Measurements from ENCODE around the gene CFAP43.
"Not testable (repeated sequence)": the region's sequence is repeated elsewhere in the genome, so short reads cannot be mapped to it uniquely, and the experiment has no call there.

CFAP43 gene

DNA sequence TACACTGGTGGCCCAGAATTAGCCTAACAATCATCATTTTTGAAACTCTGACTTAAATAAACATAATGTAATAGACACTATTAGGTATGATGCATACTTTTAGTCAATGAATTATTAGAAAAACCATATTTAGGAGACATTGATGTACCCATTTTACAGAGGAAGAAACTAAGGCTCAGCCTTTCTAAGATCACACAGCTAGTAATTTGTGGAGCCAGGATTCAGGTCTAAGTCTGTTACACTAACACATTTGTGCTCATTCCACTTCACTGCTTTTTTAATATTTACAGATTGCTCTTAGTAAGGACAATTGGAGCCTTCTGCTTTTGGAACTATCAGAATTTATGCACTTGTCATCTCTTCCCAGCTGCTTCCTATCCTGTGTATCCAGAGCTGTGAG, 8.9 kb downstream of the CFAP43 start:
- no peak for DNase-seq (ENCODE audit: low read depth in 3 of 3)

DNA sequence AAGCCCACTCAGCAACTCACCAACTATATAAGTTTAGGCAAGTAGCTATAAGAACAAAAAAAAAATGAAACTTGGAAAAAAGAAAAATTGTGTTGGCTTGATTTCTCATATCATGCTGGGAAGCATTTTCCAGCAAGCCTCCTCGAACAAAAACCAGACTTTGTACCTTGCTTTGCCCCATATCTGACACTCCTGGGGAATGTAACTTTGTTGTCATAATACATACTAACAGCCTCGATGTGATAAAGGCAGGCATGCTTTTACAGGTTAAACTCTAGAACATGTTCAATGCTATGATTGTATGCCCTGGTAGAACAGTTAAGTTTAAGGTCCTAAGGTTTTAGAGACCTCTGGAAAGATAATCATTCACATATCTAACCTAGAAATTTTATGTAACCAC, 11.6 kb downstream of the CFAP43 start:
- DNase-seq (ENCODE audit: low read depth in 3 of 3), result no peak

DNA sequence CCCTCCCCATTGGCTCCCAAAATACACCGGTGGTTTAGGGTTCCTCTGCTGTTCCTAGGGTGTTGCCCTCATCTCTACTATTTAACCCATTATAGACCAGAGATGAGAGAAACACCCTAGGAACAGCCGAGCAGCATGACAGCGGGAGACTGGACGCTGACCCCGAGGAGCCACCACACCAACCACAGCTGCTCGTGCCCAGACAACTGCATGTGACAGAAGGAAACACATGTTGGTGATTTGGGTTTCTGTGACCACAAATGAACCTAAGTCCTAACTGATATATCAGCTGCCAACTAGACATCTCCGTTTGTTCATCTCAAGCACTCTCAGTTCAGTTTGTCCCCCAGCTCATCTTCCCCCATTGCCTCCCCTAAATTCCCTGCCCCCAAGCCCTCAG, 13.4 kb downstream of the CFAP43 start:
- no peak for DNase-seq (ENCODE audit: low read depth in 3 of 3)

DNA sequence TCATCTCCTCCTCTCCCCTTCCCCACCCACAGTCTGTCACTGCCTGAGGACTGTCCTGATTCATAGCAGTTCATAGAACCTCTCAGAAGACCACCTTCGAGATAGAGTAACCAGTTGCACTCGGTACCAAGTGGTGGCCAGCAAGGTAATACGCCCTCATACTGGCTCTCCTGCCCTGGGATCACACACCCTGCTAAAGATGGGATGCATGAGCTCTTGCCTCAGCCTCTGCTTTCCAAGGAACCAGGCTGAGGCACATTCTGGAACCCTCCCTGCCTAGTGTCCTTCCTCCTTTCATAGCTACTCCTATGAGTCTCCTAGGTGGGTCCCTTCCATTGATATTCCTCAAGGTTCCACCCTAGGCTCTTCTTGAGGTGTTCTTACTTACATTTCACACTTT, 15.5 kb downstream of the CFAP43 start:
- no peak for DNase-seq (ENCODE audit: low read depth in 3 of 3)

DNA sequence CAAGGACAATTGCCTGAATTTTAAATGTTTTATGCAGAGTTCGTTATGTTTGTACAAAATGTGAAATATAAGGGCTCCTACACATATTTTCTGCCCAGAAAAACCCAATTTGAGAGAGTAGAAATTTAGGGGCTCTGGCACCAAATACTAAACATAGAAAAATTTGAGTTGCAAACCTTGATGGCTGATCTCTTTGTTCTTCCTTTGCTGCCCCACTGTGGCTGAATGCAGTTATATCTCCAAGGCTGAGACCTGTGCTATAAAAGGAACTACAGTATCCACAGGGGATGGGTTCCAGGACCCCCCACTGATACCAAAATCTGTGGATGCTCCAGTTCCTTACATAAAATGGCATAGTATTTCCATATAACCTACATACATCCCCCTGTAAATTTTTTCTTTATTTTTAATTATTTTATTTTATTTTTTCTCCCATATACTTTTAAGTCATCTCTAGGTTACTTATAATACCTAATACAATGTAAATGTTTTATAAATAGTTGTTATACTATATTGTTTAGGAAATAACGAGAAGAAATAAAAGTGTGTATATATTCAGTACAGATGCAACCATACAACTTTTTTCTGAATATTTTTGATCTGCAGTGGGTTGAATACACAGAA, 22.5 kb downstream of the CFAP43 start:
- peak in 1 of 3 donors; percentile 8 for DNase-seq (ENCODE audit: low read depth in 3 of 3)

DNA sequence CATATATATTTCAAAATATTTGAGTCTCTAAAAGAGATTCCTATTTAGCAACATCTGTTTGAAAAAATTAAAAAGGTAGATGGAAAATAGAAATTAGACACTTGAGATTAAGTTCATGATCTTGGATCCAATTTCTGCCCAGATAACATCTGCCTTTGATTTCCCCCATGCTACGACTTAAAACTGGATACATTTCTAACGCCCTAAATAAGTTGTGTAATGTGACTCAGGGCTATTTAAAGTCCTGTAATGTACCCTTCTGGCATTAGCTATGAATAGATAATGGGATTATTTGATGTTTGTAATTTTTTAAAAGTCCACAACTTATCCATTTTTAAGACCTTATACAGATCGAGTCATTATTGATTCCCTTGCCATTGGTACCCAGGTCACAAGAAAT, 23.4 kb downstream of the CFAP43 start:
- DNase-seq (ENCODE audit: low read depth in 3 of 3), result no peak

DNA sequence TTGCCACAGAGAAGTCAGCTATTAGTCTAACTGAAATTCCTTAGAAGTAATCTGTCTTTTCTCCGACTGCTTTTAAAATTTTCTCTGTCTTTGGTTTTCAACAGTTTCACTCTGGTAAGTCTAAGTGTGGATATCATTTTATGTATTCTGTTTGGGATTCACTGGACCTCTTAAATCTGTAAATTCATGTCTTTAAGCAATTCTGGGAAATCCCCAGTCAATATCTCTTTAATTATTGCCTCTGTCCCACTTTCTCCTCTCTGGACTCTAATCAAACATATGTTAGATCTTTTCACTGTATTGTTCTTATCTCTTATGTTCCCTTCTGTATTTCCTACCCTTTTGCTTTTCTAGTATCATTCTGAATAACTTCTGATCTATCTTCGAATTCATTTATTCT, 29.9 kb downstream of the CFAP43 start:
- no peak for DNase-seq (ENCODE audit: low read depth in 3 of 3)

DNA sequence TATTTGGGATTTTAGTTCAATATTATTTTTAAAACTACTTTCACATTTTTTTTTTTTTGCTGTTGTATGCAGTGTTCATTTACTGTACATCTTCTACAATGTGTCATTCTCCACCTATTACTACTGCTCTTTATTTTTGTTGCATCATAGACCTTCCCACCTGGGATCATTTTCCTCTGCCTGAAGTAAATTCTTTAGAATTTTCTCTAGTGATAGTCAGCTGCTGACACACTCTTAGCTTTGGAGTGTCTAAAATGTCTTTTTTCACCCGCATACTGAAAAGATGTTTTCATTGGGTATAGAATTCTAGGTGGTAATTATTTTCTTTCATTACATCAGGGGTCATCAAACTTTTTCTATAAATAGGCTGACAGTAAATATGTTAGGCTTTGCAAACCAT, 30.5 kb downstream of the CFAP43 start:
- no peak for DNase-seq (ENCODE audit: low read depth in 3 of 3)

DNA sequence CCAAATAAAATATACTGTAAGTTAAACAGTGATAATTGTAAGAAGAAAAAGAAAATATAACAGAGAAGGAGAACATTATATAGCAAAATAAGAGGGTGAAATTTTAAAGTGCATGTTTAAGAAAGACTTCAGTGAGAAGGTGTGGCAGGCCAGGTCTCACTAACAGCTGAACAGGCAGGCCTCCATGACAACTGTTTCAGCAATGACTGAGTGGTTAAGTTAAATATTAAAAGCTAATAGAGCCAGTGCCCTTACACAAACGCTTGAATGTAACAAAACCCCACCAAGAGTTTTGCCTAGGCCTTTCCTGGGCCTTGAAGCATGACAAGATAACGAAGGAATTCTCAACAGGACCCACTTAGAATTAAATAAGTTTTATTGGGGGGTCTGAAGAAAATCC, 32.6 kb downstream of the CFAP43 start:
- no peak for DNase-seq (ENCODE audit: low read depth in 3 of 3)

DNA sequence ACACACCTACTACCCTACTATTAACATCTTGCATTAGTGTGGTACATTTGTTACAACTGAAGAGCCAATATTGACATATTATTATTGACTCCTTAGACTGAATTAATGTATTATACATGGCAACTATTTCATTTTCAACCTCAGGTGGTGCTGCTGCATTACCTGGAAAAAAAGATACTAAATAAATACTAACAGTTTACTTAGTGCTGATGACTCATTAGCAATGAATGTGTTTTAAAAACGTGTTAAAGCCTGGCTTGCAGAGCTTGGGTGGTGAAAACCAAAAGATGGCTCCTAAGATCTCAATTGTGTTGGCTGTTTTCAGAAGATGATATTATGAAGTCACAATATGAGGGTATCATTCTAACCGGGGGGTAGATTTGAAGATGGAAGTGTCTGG, 34.8 kb downstream of the CFAP43 start:
- no peak for DNase-seq (ENCODE audit: low read depth in 3 of 3)

DNA sequence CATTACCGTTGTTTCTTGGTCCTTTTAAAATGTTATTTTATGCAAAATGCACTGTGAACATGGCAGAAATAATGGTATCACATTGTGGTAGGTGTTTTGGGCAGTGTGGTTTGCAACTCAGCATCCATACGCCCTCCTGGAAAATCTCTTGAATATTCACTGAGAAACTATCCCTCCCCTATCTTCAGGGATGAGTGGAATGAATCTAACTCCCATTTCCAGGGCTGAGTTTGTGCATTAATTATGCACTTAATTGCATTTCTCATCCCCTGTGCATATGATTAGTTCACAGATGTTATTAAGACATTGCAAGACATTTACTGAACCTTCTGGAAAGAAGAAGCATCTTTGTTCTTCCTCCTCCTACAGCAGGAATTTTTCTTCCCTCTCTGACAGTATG, 36.5 kb downstream of the CFAP43 start:
- DNase-seq (ENCODE audit: low read depth in 3 of 3), result no peak

DNA sequence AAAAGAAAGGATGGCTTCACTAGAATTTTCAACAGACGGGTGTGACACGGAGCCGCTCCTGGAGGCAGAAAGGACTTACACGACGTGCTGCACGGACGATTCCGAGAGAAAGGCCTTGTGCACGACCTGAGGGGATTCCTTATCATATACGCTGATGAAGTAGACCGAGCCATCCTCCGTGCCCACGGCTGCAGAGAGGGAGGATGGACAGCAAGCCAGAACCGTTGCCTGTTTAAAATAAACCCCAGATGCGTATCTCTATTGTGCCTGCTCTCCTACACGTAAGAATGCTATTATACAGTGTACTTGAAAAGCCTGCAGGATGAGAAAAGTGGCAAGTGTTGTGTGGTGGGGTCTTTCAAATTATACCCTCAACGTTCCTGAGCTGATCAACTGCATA, 38.4 kb downstream of the CFAP43 start:
- DNase-seq (ENCODE audit: low read depth in 3 of 3), result no peak

DNA sequence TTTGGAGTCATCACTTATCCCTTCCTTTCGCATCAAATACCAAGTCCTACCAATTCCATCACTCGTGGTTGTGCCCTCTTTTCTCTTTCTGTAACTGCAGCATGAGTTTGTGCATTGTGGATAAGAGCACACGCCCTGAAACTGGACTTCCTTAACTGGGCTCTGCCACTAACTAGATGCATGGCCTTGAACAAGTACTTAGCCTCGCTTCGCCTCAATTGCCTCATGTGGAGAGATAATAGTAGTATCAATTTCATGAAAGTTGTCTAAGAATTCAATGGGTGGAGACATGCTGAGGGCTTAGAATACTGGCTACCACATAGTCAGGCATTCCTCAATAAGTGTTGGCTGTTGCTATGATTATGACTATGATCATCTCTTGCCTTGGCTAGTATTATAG, 41.5 kb downstream of the CFAP43 start:
- no peak for DNase-seq (ENCODE audit: low read depth in 3 of 3)

DNA sequence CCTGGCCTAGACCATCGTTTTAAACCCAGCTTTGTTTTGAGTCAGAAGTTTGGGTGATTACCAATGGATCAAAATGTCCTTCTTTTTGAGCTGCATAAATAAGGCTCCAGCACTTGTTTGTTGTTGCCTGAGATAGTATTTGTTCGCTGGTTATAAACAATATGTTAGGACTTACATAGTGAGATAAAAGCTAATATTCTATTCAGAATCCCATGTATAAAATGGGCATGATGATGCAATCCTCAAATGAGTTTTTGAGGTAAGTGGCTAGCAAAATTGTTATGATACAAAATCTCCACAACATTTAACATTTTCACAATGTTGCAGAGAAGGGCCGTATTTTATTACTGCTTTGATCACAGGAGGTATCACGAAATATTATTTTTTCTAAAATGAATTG, 48.5 kb downstream of the CFAP43 start:
- no peak for DNase-seq (ENCODE audit: low read depth in 3 of 3)

DNA sequence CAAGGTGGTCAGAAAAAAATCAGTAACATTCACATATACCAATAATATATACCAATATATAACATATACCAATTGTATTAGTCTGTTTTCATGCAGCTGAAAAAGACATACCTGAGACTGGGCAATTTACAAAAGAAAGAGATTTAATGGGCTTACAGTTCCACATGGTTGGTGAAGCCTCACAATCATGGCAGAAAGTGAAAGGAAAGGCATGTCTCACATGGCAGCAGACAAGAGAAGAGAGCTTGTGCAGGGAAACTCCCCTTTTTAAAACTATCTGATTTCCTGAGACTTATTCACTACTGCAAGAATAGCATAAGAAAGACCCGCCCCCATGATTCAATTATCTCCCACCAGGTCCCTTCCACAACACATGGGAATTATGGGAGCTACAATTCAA, 58.0 kb downstream of the CFAP43 start:
- not testable (repeated sequence) for DNase-seq (ENCODE audit: low read depth in 3 of 3)

DNA sequence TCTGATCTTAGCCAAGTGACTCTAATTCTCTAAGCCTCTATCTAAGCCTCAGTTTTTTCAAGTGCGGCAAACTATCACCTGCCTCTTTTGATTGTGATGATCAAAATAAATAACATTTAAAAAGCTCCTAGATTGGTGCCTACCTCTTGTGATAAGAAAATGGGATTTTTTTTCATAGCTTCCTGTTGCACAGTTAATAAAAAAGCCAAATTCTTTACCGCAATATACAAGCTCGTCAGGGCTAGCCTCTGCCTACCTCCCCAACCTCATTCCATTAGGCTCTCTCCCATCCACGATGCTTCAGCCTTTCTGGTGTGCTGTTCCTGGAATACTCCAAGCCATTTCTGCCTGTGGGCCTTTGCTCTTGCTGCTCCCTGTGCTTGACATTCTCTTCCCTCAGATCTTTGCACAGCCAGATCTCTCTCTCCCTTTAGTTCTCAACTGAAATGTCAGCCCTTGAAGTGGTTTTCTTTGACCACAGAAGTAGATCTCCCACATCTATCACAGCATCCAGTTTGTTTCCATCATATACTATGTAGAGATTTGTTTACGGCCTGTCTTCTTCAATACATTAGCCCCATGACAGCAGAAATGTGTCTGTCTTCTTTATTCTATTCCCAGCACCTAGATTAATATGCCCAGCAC, 61.4 kb downstream of the CFAP43 start:
- DNase-seq (ENCODE audit: low read depth in 3 of 3), result no peak

DNA sequence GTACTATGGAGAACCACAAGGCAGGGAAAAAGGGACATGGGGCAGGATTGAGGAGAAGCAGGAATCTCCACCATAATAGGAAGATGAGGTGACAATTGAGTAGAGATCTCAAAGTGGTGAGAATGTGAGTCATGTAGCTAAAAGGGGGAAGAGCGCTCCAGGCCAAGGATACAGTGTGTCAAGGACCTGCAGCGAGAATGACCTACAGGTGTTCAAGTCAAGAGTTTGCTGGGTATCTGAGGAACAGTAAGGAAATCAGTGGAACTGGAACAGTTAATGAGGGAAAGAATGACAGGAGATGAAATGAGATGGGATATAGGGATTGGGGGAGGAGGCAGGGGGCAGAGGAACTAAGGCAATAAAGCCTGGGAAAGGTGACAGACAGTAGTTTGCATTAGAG, 76.6 kb downstream of the CFAP43 start:
- DNase-seq (ENCODE audit: low read depth in 3 of 3), result no peak

DNA sequence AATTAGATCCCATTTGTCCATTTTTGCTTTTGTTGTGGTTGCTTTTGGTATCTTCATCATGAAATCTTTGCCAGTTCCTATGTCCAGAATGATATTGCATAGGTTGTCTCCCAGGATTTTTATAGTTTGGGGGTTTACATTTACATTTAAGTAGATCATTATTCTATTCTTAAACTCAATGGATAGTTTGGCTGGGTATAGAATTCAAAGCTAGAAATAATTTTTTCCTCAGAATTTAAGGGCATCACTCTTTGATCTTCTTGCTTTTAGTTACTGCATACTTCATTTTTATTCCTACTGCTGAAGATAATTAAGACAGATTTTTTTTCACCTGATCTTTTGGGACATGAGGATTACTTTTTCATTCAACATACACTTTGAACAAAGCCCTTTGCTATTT, 80.4 kb downstream of the CFAP43 start:
- no peak for DNase-seq (ENCODE audit: low read depth in 3 of 3)

DNA sequence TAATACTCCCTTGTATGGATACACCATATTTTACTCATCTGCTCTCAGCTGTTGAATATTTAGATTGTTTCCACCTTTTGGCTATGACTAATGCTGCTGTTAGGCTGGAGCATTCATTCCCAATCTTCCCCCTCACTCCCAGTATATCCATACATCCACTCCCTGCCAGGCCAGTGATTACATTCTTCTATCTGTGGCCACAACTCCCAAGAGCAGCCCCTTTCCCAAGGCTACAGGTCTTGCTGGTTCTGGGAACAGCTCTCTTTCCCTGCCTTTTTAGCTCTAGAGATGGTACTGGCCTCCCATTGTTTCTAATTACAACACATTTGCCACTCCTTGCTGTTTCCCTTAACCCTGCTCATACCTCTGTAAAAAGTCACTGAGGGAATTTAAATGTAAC, 82.0 kb downstream of the CFAP43 start:
- no peak for DNase-seq (ENCODE audit: low read depth in 3 of 3)

DNA sequence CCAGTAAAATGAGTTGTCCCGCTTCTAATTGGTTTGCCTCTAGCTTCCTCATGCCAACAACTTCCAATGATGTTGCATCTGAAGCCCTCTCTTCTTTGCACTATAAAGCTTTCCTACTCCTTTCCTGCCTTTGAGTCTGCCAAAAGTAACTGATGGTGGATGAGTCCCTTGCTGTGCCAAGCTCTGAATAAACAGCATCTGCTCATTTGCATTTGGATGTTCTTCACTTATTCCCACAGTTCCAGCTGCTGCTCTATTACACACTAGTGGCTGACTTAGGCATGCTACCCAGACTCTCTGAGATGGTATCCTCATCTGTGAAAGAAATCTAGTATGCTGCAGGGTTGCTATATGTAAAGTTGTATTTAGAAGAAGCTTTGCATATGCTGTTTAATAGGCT, 85.3 kb downstream of the CFAP43 start:
- DNase-seq (ENCODE audit: low read depth in 3 of 3), result no peak

DNA sequence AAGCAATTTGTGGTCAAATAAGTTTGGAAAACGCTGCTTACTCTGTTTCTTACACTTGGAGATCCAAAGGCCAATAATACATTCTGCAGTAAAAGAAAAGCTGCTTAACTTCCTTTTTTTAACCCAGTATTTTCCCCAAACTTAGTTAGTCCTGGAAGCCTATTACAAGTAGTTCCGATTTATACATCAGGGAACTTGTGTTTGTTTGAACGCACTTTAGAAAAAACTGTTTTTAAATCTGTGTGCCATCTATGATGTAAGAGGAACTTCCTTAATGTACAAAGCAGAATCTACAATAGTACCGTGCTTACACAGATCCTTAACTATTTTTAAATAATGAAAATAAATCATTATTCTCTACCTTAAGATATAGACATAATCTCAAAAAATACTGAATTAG, 87.2 kb downstream of the CFAP43 start:
- no peak for DNase-seq (ENCODE audit: low read depth in 3 of 3)

DNA sequence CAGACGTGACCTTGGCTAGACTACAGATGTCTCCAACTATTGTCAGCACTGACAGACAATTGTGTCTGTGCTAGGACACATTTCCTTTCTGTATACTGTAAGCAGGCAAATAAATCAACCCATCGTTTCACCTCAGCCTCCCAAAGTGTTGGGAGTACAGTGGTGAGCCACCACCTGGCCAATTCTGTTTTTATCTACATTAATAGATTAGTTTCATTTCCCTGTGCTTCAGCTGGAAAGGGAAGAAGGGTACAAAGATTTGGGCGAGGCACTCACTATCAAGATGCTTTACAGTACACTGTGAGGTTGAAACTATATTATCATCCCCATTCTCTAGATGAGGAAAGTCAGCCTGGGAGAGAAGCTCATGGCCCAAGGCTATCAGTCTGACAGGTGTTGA, 88.3 kb downstream of the CFAP43 start:
- no peak for DNase-seq (ENCODE audit: low read depth in 3 of 3)

DNA sequence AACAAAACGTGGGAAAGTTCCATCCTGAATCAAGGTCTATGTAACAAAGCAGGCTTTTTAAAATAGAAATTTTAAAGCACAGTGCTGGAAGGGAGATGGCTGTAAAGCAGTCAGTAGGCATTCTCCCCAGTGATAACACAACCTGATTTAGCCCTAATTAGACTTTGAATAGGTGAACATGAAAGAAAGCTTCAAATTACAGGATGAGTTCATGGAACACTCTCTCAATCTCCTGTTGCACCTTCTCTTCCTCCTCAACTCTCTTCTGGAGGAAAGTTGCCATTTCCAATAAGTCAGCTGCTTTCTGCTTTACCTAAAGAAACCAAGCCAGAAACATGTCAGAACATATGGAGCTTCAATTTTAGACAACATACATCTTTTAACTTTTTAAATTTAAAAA, 90.1 kb downstream of the CFAP43 start:
- no peak for DNase-seq (ENCODE audit: low read depth in 3 of 3)

DNA sequence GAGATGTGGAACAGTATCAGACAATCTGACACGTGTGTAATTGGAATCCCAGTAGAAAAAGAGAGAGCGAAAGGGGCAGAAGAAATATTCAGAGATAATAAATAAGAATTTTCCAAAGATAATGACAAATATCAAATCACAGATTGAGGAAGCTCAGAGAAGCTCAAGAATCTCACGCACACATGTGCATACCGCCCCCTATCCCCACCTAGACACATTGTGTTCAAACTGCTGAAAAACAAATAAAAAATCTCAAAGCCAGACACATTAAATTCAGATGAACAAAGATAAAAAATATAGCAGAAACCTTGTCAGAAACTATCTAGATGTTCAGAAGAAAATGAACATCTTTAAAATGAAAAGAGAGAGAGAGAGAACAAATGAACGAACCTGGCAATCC, 92.9 kb downstream of the CFAP43 start:
- no peak for DNase-seq (ENCODE audit: low read depth in 3 of 3)
